HCT116 (cell line): ENCODE results near the gene CYP26B1. TPM values are rescaled to one million over a fixed set of nuclear protein-coding genes. Genes with fewer than 3 reads are reported as not detected.
A peak's percentile ranks its signal among the peaks of the same experiment; 100 is the strongest.

ENCODE experiments used
- ATAC-seq: fragments of 200-7000 bp; cut with Tn5 transposase; 2 replicates; pipeline ENCODE4 v1.9.1; 2020; ENCODE audit warnings: mild to moderate bottlenecking, moderate library complexity
- BruUV-seq: library from RNA; stranded (reverse); fragments of 400-500 nt; replicated peaks from 2 replicates; lab custom pipeline; 2021; lab: Mats Ljungman, UMichigan
- CTCF ChIA-PET: fragments of 300-600 bp; sonication (Branson Sonifier 250); formaldehyde crosslinking; loops from one replicate; lab custom pipeline; 2021; ENCODE audit warnings: antibody characterized with exemption; lab: Charles Lee
- POLR2A ChIA-PET: fragments of 300-600, 350-600 bp; sonication (Branson Sonifier 250); formaldehyde crosslinking; loops from one replicate; lab custom pipeline; 2021; ENCODE audit warnings: antibody characterized with exemption; lab: Charles Lee
- RAD21 ChIA-PET, 2 experiments: fragments of 300-600 bp; sonication (Branson Sonifier 250); formaldehyde crosslinking; loops; one replicate each; lab custom pipeline; 2023; ENCODE audit warnings: low total read pairs in 2 of 2; ENCODE audit not compliant: uncharacterized antibody in 2 of 2, unreplicated experiment in 2 of 2, low non-redundant PET in 1 of 2; lab: Charles Lee
- DNase-seq: peaks from one replicate; pipeline ENCODE4 v3.0.0-alpha.2; 2010; ENCODE audit warnings: low read depth, low spot score
- H2AFZ ChIP-seq: fragments of 200-600 bp; shearing (Covaris generic), sonication (generic); 2 replicates; pipeline ENCODE4 v1.6.1; 2017; ENCODE audit warnings: low read depth, mixed run types, mixed read lengths, antibody characterized with exemption, low read length; ENCODE audit not compliant: poor library complexity, severe bottlenecking
- H3K27ac ChIP-seq: 2 replicates; pipeline ENCODE4 v1.5.1; 2012; ENCODE audit warnings: low read depth, low read length
- H3K27me3 ChIP-seq: fragments of 200-600 bp; sonication (generic); 2 replicates; pipeline ENCODE4 v1.6.1; 2016; ENCODE audit warnings: mixed run types, low read length, mixed read lengths; ENCODE audit not compliant: insufficient read depth
- H3K36me3 ChIP-seq, 2 experiments: fragments of 200-500 bp in 1 of 2; fragments of 200-600 bp in 1 of 2; sonication (Bioruptor generic) in 1 of 2; sonication (generic) in 1 of 2; 2 replicates each; pipeline versions ENCODE4 v1.5.1 to v1.6.1; 2014 to 2016; ENCODE audit warnings: low read length in 2 of 2, inconsistent platforms in 1 of 2, mixed read lengths in 1 of 2, mixed run types in 1 of 2; ENCODE audit not compliant: insufficient read depth in 2 of 2, control insufficient read depth in 1 of 2
- H3K4me1 ChIP-seq, 2 experiments: fragments of 200-600 bp in 1 of 2; sonication (generic) in 1 of 2; 2 replicates each; pipeline versions ENCODE4 v1.5.1 to v1.6.1; 2012 to 2017; ENCODE audit warnings: low read length in 2 of 2, inconsistent platforms in 1 of 2, mild to moderate bottlenecking in 1 of 2, mixed read lengths in 1 of 2, mixed run types in 1 of 2, moderate library complexity in 1 of 2; ENCODE audit not compliant: insufficient read depth in 2 of 2, control insufficient read depth in 1 of 2
- H3K4me2 ChIP-seq: fragments of 200-600 bp; sonication (generic); 2 replicates; pipeline ENCODE4 v1.6.1; 2017; ENCODE audit warnings: mixed run types, low read length, mixed read lengths
- H3K4me3 ChIP-seq, 2 experiments: fragments of 200-600 bp in 1 of 2; sonication (generic) in 1 of 2; replicated peaks in 1 of 2; 2 replicates each; pipeline ENCODE4 v1.5.1; 2011 to 2016; ENCODE audit warnings: low read length in 2 of 2, control low read depth in 1 of 2, low read depth in 1 of 2, mild to moderate bottlenecking in 1 of 2, mixed read lengths in 1 of 2, mixed run types in 1 of 2
- H3K79me2 ChIP-seq: fragments of 200-600 bp; sonication (generic); 2 replicates; pipeline ENCODE4 v1.6.1; 2017; ENCODE audit warnings: mild to moderate bottlenecking, mixed run types, low read length, moderate library complexity, mixed read lengths; ENCODE audit not compliant: insufficient read depth
- H3K9ac ChIP-seq: fragments of 200-600 bp; sonication (generic); 2 replicates; pipeline ENCODE4 v1.6.1; 2016; ENCODE audit warnings: low read length, mixed read lengths
- H3K9me2 ChIP-seq: fragments of 200-600 bp; sonication (generic), shearing (Covaris generic); 2 replicates; pipeline ENCODE4 v1.6.1; 2017; ENCODE audit warnings: mixed run types, mild to moderate bottlenecking, moderate library complexity; ENCODE audit not compliant: insufficient read depth
- H3K9me3 ChIP-seq, 2 experiments: fragments of 200-500 bp in 1 of 2; fragments of 200-600 bp in 1 of 2; sonication (Bioruptor generic) in 1 of 2; sonication (generic) in 1 of 2; 2 replicates each; pipeline ENCODE4 v1.6.1; 2014 to 2017; ENCODE audit warnings: low read length in 2 of 2, mixed read lengths in 2 of 2, inconsistent platforms in 1 of 2, low read depth in 1 of 2, mild to moderate bottlenecking in 1 of 2, mixed run types in 1 of 2, moderate library complexity in 1 of 2; ENCODE audit not compliant: control insufficient read depth in 1 of 2, insufficient read depth in 1 of 2
- H4K20me1 ChIP-seq: fragments of 200-600 bp; sonication (generic), shearing (Covaris generic); 2 replicates; pipeline ENCODE4 v1.6.1; 2017; ENCODE audit warnings: mixed run types, mild to moderate bottlenecking, moderate library complexity; ENCODE audit not compliant: insufficient read depth
- CBX3 ChIP-seq: IDR thresholded peaks from 2 replicates; pipeline ENCODE4 v1.6.1; 2012; ENCODE audit warnings: low read depth
- FOSL1 ChIP-seq: IDR thresholded peaks from 2 replicates; pipeline ENCODE4 v1.6.1; 2012; ENCODE audit warnings: low read depth
- RAD21 ChIP-seq: IDR thresholded peaks from 2 replicates; pipeline ENCODE4 v1.6.1; 2012; ENCODE audit warnings: low read depth, mild to moderate bottlenecking
- SIN3A ChIP-seq: IDR thresholded peaks from 2 replicates; pipeline ENCODE4 v1.6.1; 2012; ENCODE audit warnings: low read depth
- intact Hi-C: fragments of 100-400 bp; cut with micrococcal nuclease; formaldehyde crosslinking; loops from 2 replicates; pipeline ENCODE4 v1.10.0; 2022
- total RNA-seq: library from RNA; stranded (reverse); gene quantifications from one replicate; pipeline ENCODE4 v1.2.1, GENCODE V29; 2021; ENCODE audit not compliant: unreplicated experiment
- TF ChIP-seq, protein P1 (sequence below), 3 experiments: fragments of 200-600 bp in 1 of 3; sonication (generic) in 1 of 3; IDR thresholded peaks in 2 of 3; conservative IDR thresholded peaks in 1 of 3; 2 replicates each; pipeline ENCODE4 v1.5.1; 2012 to 2017; ENCODE audit warnings: low read depth in 2 of 3, low read length in 2 of 3, antibody characterized with exemption in 1 of 3, borderline replicate concordance in 1 of 3, control low read depth in 1 of 3, mild to moderate bottlenecking in 1 of 3, mixed read lengths in 1 of 3, mixed run types in 1 of 3, moderate library complexity in 1 of 3; ENCODE audit not compliant: insufficient read depth in 1 of 3
- TF ChIP-seq, protein P2 (sequence below): IDR thresholded peaks from 2 replicates; pipeline ENCODE4 v1.6.1; 2012
- TF ChIP-seq, protein P3 (sequence below): IDR thresholded peaks from 2 replicates; pipeline ENCODE4 v1.6.1; 2011; ENCODE audit warnings: mild to moderate bottlenecking, low read length, moderate library complexity; ENCODE audit not compliant: insufficient replicate concordance; ENCODE audit errors: extremely low read depth

CYP26B1 gene
- total RNA-seq, 1 experiment from 2014 or later, result 21.1 TPM

DNA sequence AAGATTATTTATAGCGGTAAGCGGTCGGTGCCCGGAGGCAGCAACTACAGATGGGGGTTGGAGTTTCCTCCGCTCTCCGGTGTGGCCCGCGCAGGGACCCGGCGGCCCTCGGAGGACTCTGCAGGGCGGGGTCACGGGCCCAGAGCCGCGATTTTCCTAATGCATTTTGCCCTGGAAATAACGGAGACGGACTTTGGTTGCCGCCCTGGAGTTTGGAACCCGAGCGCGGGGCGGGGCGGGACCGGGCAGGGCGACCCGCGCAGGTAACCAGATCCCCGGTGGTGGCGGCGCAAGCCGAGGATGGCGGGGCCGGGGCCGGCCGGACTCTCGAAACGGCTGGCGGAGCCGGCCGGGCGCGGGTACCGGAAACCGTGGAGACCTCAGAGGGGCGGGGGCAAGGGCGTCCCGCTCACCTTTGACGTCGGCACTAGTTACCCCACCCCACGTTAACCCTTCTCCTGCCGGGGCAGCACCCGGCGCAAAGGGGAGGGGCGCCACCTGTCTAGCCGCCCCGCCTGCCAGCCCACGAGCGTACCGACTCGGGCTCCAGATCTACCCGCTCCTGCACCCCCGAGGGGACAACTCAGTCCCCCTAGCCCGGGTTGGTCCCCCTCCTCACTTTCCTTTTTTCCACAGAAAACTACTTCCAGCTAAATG lies 2.9 kb downstream of the CYP26B1 start (continued):
- TF ChIP-seq, protein P1, sequence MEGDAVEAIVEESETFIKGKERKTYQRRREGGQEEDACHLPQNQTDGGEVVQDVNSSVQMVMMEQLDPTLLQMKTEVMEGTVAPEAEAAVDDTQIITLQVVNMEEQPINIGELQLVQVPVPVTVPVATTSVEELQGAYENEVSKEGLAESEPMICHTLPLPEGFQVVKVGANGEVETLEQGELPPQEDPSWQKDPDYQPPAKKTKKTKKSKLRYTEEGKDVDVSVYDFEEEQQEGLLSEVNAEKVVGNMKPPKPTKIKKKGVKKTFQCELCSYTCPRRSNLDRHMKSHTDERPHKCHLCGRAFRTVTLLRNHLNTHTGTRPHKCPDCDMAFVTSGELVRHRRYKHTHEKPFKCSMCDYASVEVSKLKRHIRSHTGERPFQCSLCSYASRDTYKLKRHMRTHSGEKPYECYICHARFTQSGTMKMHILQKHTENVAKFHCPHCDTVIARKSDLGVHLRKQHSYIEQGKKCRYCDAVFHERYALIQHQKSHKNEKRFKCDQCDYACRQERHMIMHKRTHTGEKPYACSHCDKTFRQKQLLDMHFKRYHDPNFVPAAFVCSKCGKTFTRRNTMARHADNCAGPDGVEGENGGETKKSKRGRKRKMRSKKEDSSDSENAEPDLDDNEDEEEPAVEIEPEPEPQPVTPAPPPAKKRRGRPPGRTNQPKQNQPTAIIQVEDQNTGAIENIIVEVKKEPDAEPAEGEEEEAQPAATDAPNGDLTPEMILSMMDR (IDR thresholded peaks at IDR 0.05 in 2 of 3, conservative IDR thresholded peaks at IDR 0.05 in 1 of 3; ENCODE audit: borderline replicate concordance in 1 of 3, insufficient read depth in 1 of 3, low read depth in 2 of 3, low read length in 2 of 3), result no peak
- no peak for TF ChIP-seq CBX3
- TF ChIP-seq FOSL1, result no peak
- TF ChIP-seq, protein P2, sequence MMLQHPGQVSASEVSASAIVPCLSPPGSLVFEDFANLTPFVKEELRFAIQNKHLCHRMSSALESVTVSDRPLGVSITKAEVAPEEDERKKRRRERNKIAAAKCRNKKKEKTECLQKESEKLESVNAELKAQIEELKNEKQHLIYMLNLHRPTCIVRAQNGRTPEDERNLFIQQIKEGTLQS, result no peak
- TF ChIP-seq, protein P3, sequence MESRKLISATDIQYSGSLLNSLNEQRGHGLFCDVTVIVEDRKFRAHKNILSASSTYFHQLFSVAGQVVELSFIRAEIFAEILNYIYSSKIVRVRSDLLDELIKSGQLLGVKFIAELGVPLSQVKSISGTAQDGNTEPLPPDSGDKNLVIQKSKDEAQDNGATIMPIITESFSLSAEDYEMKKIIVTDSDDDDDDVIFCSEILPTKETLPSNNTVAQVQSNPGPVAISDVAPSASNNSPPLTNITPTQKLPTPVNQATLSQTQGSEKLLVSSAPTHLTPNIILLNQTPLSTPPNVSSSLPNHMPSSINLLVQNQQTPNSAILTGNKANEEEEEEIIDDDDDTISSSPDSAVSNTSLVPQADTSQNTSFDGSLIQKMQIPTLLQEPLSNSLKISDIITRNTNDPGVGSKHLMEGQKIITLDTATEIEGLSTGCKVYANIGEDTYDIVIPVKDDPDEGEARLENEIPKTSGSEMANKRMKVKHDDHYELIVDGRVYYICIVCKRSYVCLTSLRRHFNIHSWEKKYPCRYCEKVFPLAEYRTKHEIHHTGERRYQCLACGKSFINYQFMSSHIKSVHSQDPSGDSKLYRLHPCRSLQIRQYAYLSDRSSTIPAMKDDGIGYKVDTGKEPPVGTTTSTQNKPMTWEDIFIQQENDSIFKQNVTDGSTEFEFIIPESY, result no peak

DNA sequence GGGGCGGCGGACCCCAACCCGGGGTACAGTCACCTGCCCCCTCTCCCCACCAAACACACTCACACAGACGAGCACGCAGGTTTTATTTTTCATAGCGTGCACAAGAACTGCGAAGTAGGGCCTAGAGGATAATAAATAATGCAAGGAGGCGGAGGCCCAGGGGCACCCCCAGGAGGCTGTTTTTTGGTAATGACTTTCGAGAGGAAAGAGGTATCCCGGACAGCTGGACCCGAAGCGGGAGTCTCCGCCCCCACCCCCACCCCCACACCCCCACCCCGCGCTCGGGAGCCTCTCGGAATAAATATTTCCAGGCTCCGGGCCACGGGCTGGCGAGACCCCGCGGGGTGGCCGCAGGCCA lies 3.4 kb downstream of the CYP26B1 start:
- RAD21 ChIA-PET, result no interaction called here
- DNase-seq (no peak), ATAC-seq (peak; percentile 21)
- H3K4me1 ChIP-seq, result peaks cover 16 to 31% of the 10 kb centered on the region in 2 experiments; a peak in 3 of 4 replicates
- peak overlapping the region; percentile 56 for H2AFZ ChIP-seq
- H3K9ac ChIP-seq, result peak overlapping the region; percentile 64
- BruUV-seq, result no TSS peak
- no peaks in the 10 kb centered on the region for H3K9me3 ChIP-seq
- no peaks in the 10 kb centered on the region for H3K79me2 ChIP-seq
- intact Hi-C loops, result loop anchor here (2.0 kb wide), 1 partner anchor 599 kb away; no protein-coding TSS in a partner anchor
- TF ChIP-seq RAD21 (peak; percentile 12; the same call in 1 of the 2 replicates), SIN3A (no peak)
- H3K36me3 ChIP-seq, result no peaks in the 10 kb centered on the region
- no peaks in the 10 kb centered on the region for H3K9me2 ChIP-seq
- POLR2A ChIA-PET, result no interaction called here
- peak overlapping the region; percentile 75; the same call in 1 of the 2 replicates for H3K27ac ChIP-seq
- no peaks in the 10 kb centered on the region for H4K20me1 ChIP-seq
- CTCF ChIA-PET, result no interaction called here
- peak overlapping the region; percentile 90 for H3K4me2 ChIP-seq
- no peaks in the 10 kb centered on the region for H3K27me3 ChIP-seq
- H3K4me3 ChIP-seq, result peak overlapping the region; percentile 68 to 69
